Activated CD8-positive, alpha-beta memory T cell treated with anti-CD3 and anti-CD28 coated beads, Interleukin-2, amount 10 ng/mL, durations not matched to agents 7 days and 5 days (primary cell): ENCODE data around the gene RHEB. TPM values are rescaled to one million over a fixed set of nuclear protein-coding genes. Genes with fewer than 3 reads are reported as not detected.

Source experiments
- ATAC-seq: fragments of 150-1000 bp; cut with Tn5 transposase; one replicate; pipeline ENCODE4 v1.10.0; 2021; ENCODE audit warnings: moderate library complexity
- CTCF ChIA-PET: fragments of 350-600 bp; sonication (Branson Sonifier 250); formaldehyde crosslinking; loops from one replicate; lab custom pipeline; 2021; ENCODE audit warnings: antibody characterized with exemption; lab: Charles Lee
- DNase-seq: peaks from one replicate; pipeline ENCODE4 v3.0.0-alpha.2; 2020
- H3K27ac Mint-ChIP-seq: one replicate; pipeline ENCODE4 v1.8.0; 2021; ENCODE audit warnings: mild to moderate bottlenecking, mixed read lengths
- H3K27me3 Mint-ChIP-seq: one replicate; pipeline ENCODE4 v1.8.0; 2021; ENCODE audit warnings: mixed read lengths
- H3K36me3 Mint-ChIP-seq: one replicate; pipeline ENCODE4 v1.8.0; 2021; ENCODE audit warnings: mild to moderate bottlenecking, mixed read lengths
- H3K4me1 Mint-ChIP-seq: one replicate; pipeline ENCODE4 v1.8.0; 2021; ENCODE audit warnings: mixed read lengths
- H3K4me3 Mint-ChIP-seq: one replicate; pipeline ENCODE4 v1.8.0; 2021; ENCODE audit warnings: mild to moderate bottlenecking, moderate library complexity, mixed read lengths
- H3K9me3 Mint-ChIP-seq: one replicate; pipeline ENCODE4 v1.8.0; 2022; ENCODE audit warnings: low read depth, mixed read lengths
- total RNA-seq, 2 experiments: library from RNA; stranded (reverse); gene quantifications; one replicate each; pipeline ENCODE4 v1.2.3, GENCODE V29; 2021

The RHEB gene
- total RNA-seq, 2 experiments from 2014 or later: 66.2 to 73.0 TPM

DNA sequence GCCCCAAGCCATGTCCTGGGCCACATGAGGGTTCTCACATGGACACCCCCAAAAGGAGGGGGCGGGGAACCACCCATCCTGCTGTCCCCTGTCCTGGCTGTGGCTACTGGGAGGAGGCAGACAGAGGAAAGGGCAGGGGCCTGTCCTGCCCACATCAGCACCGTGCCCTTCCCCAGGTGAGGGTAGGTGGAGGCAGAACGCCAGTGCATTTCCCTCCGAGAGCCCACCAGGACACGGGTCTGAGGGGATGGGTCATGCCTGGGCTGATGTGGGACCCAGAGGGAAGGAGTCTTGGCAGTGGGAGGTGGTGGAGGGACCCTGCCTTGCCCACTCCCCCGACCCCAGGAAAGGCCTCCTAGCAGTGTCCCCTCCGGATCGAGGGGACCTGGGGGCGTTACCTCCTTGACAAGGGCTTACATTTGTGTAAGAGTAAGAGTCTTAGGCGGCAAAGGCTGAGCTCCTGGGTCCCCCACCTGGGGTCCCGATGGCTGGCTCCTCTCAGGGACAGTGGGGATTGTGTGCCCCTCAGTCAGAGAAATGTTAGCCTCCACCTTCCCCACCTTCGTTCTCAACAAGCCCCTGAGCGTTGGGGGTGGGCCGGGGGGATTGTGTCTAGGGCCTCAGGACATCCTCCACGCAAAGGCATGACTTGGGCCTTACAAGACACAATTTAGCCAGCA lies 85.8 kb downstream of the RHEB start:
- Mint-ChIP-seq H3K27me3 (peaks cover 4% of the 10 kb centered on the region), H3K36me3 (no peaks in the 10 kb centered on the region), H3K9me3 (no peaks in the 10 kb centered on the region), H3K27ac (no peak overlapping the region), H3K4me3 (no peak overlapping the region), H3K4me1 (peaks cover 34% of the 10 kb centered on the region)
- CTCF ChIA-PET: interaction anchor here (3.8 kb wide), 1 partner anchor 15 kb away, joined by 23 read pairs; no protein-coding TSS in a partner anchor
- ATAC-seq (no peak), DNase-seq (no peak)

DNA sequence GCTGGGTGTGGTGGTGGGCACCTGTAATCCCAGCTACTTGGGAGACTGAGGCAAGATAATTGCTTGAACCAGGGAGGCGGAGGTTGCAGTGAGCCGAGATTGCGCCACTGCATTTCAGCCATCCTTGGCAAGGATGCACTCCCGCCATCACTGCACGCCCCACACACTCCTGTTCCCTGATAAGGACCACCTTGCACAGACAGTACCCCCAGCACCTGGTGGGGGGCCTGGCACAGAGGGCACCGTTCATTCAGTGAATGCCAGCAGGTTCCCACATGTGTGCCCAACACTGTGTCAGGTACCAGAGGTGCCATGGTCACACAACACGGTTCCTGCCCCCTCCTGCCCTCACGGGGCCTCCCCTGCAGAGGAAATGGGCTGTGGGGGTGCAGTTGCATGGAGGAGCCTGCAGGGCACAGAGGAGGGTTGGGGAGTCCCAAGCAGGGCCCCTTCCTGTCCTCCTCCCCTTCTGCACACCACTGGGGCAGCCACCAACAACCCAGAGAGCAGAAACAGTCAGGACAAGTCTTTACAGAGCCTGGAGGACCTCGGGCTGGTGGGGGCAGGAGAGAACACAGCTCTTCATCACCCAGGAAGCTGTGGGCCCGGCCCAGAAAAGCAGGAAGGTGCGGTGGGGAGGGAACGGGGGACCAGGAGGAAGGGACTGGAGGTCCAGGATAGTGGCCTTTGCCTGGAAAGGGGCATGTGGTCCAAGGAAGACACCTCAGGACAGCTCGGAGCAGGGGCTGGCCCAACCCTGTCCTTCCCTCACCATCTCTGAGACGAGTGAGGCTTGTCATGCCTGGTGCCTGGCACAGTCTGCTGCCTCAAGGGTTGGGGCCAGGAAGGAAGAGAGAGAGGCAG lies 86.8 kb downstream of the RHEB start:
- ATAC-seq: peak; percentile 89
- H3K27me3 Mint-ChIP-seq: peaks cover under 1% of the 10 kb centered on the region
- no peaks in the 10 kb centered on the region for H3K9me3 Mint-ChIP-seq
- peaks cover 41% of the 10 kb centered on the region for H3K4me1 Mint-ChIP-seq
- peak overlapping the region; percentile 33 for H3K4me3 Mint-ChIP-seq
- peak; percentile 84 for DNase-seq
- H3K36me3 Mint-ChIP-seq: no peaks in the 10 kb centered on the region
- CTCF ChIA-PET: interaction anchor here (3.8 kb wide), 1 partner anchor 16 kb away, joined by 23 read pairs; no protein-coding TSS in a partner anchor
- peak overlapping the region; percentile 79 for H3K27ac Mint-ChIP-seq

GRCh38 chr7:151431768-151432311 lies 87.9 kb downstream of the RHEB start:
- no peak for DNase-seq
- Mint-ChIP-seq H3K4me1 (peaks cover 41% of the 10 kb centered on the region), H3K9me3 (no peaks in the 10 kb centered on the region), H3K27ac (no peak overlapping the region), H3K36me3 (no peaks in the 10 kb centered on the region), H3K4me3 (no peak overlapping the region), H3K27me3 (peaks cover 3% of the 10 kb centered on the region)
- CTCF ChIA-PET: no interaction called here
- ATAC-seq: no peak

- Mint-ChIP-seq H3K36me3 (no peaks in the 10 kb centered on the region), H3K4me3 (no peak overlapping the region), H3K27me3 (peaks cover 8% of the 10 kb centered on the region), H3K4me1 (peaks cover 41% of the 10 kb centered on the region), H3K9me3 (no peaks in the 10 kb centered on the region), H3K27ac (no peak overlapping the region)
- CTCF ChIA-PET: interaction anchor here (1.2 kb wide), 1 partner anchor 14 kb away, joined by 3 read pairs; no protein-coding TSS in a partner anchor
- DNase-seq (no peak), ATAC-seq (no peak)
Measured at GRCh38 chr7:151431281-151431767, 88.4 kb downstream of the RHEB start.

DNA sequence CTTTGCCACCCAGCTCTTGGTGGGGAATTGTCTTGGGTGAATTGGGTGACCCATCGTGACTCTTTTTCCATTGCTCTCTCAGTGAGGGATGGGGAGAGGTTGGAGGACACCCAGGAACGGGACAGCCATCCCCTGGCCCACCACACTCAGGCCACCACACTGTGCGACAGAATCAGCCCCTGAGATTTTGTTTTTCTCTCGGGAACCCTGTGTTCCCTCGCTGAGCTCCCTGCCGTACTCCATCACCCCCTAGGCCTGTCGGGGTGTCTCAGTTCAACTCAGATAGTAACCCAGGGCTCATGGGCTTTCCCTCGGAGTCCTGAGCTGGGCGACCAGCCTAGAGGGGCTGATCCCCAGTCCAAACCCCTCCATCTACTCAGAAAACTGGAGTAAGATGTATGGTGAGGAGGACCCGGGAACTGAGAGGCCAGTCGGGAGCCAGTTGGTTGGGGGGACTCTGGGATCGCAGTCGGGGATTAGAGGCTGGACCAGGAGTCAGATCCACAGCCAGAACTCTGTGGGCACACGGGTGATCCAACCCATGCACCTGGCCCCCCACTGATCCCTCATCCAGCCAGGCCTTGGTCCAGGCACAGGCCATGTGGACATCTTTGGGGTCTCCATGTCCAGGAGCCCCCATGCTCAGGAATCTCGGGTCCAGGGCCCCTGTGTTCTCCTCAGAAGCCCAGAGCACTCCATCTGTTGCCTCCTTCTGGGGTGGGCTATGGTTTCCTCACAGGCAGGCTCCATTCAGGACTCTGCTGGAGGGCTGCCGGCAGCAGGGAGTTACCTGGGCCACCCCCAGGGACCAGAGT lies 89.1 kb downstream of the RHEB start:
- H3K27ac Mint-ChIP-seq: peak overlapping the region; percentile 73

GRCh38 chr7:151429560-151430331 lies 89.9 kb downstream of the RHEB start:
- ATAC-seq (peak; percentile 63), DNase-seq (peak; percentile 80)
- CTCF ChIA-PET: interaction anchor here (0.9 to 1.9 kb wide), 7 partner anchors 11 to 115 kb away, joined by 3 to 16 read pairs (median 4); no protein-coding TSS in a partner anchor
- peaks cover 41% of the 10 kb centered on the region for H3K4me1 Mint-ChIP-seq
- peaks cover 11% of the 10 kb centered on the region for H3K27me3 Mint-ChIP-seq
- peak overlapping the region; percentile 73 for H3K27ac Mint-ChIP-seq
- H3K36me3 Mint-ChIP-seq: no peaks in the 10 kb centered on the region
- H3K9me3 Mint-ChIP-seq: no peaks in the 10 kb centered on the region
- peak overlapping the region; percentile 43 for H3K4me3 Mint-ChIP-seq

More for the DNA sequence above, 89.1 kb downstream of the RHEB start:
- Mint-ChIP-seq H3K4me3 (no peak overlapping the region), H3K27me3 (peaks cover 8% of the 10 kb centered on the region), H3K4me1 (peaks cover 41% of the 10 kb centered on the region), H3K36me3 (no peaks in the 10 kb centered on the region), H3K9me3 (no peaks in the 10 kb centered on the region)
- CTCF ChIA-PET: interaction anchor here (0.9 to 1.9 kb wide), 5 partner anchors 11 to 116 kb away, joined by 3 to 16 read pairs (median 4); no protein-coding TSS in a partner anchor
- DNase-seq (no peak), ATAC-seq (no peak)

GRCh38 chr7:151429237-151429559 lies 90.5 kb downstream of the RHEB start:
- ATAC-seq (no peak), DNase-seq (no peak)
- H3K4me3 Mint-ChIP-seq: no peak overlapping the region
- H3K27me3 Mint-ChIP-seq: peaks cover 16% of the 10 kb centered on the region
- peak overlapping the region; percentile 73 for H3K27ac Mint-ChIP-seq
- H3K4me1 Mint-ChIP-seq: peaks cover 41% of the 10 kb centered on the region
- CTCF ChIA-PET: interaction anchor here (1.0 to 1.9 kb wide), 5 partner anchors 18 to 79 kb away, joined by 3 to 16 read pairs (median 3); no protein-coding TSS in a partner anchor
- H3K36me3 Mint-ChIP-seq: no peaks in the 10 kb centered on the region
- H3K9me3 Mint-ChIP-seq: no peaks in the 10 kb centered on the region

GRCh38 chr7:151428378-151429236 lies 91.1 kb downstream of the RHEB start:
- peaks cover 41% of the 10 kb centered on the region for H3K4me1 Mint-ChIP-seq
- CTCF ChIA-PET: interaction anchor here (1.0 to 1.5 kb wide), 4 partner anchors 17 to 78 kb away, joined by 3 to 7 read pairs (median 3); no protein-coding TSS in a partner anchor
- no peak overlapping the region for H3K27ac Mint-ChIP-seq
- H3K36me3 Mint-ChIP-seq: no peaks in the 10 kb centered on the region
- peaks cover 16% of the 10 kb centered on the region for H3K27me3 Mint-ChIP-seq
- ATAC-seq (no peak), DNase-seq (no peak)
- no peaks in the 10 kb centered on the region for H3K9me3 Mint-ChIP-seq
- H3K4me3 Mint-ChIP-seq: no peak overlapping the region

DNA sequence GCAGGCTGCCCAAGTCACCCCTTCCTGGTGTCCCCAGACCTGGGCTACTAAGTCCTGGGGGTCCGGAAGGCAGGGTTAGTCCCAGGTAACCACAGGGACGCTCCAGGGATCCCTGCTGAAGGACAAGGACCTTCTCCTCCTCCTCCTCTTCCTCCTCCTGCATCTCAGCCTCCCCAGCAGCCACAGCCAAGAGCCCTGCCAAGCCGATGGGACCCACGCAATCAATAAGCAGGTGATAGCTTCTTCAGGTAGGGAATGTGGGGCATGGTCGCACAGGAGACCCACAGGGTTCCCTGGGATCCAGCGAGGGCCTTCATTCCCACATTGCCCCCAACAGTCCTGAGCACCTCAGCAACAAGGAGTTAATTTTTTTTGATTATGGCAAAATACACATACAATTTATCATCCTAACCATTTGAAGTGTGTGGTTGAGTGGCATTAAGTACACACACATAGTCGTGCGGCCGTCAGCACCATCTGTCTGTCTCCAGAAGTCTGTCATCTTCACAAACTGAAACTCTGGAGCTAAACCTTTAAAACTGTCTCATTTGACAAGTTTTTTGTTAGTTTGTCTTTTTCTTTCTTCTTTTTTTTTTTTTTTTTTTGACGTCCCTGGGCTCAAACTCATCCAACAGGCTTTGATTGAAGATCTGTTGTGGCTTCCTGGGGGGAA lies 91.9 kb downstream of the RHEB start:
- Mint-ChIP-seq H3K27ac (no peak overlapping the region), H3K4me3 (no peak overlapping the region), H3K36me3 (no peaks in the 10 kb centered on the region), H3K4me1 (peaks cover 35% of the 10 kb centered on the region), H3K9me3 (no peaks in the 10 kb centered on the region), H3K27me3 (peaks cover 16% of the 10 kb centered on the region)
- CTCF ChIA-PET: interaction anchor here (1.1 kb wide), 1 partner anchor 16 kb away, joined by 3 read pairs; no protein-coding TSS in a partner anchor
- no peak for DNase-seq
- no peak for ATAC-seq

- CTCF ChIA-PET: no interaction called here
- H3K4me1 Mint-ChIP-seq: peaks cover 29% of the 10 kb centered on the region
- H3K4me3 Mint-ChIP-seq: no peak overlapping the region
- H3K27ac Mint-ChIP-seq: no peak overlapping the region
- no peaks in the 10 kb centered on the region for H3K9me3 Mint-ChIP-seq
- no peaks in the 10 kb centered on the region for H3K36me3 Mint-ChIP-seq
- peaks cover 21% of the 10 kb centered on the region for H3K27me3 Mint-ChIP-seq
- ATAC-seq (no peak), DNase-seq (no peak)
Measured at GRCh38 chr7:151426904-151427704, 92.6 kb downstream of the RHEB start.
